Endometrial microvascular endothelial cells (primary cell): ENCODE measurements around the gene PRKCI. TPM values are rescaled to one million over a fixed set of nuclear protein-coding genes. Genes with fewer than 3 reads are reported as not detected.
"Not testable (repeated sequence)": the region's sequence is repeated elsewhere in the genome, so short reads cannot be mapped to it uniquely, and the experiment has no call there.

Source experiments
- in situ Hi-C: cut with HindIII; loops from 2 replicates; pipeline ENCODE4 v1.10.0; 2017; ENCODE audit warnings: low sequenced_read_pairs, low pct_unique_long_range_greater_than_20kb; ENCODE audit errors: inconsistent ontology term
- total RNA-seq: library from RNA; depleted of rRNA; stranded (reverse); fragments of >200 nt; gene quantifications from one replicate; pipeline ENCODE4 v1.2.3, GENCODE V29; 2015; ENCODE audit errors: inconsistent ontology term

Gene PRKCI
- total RNA-seq, 1 donor from 2014 or later = 29.4 TPM

DNA sequence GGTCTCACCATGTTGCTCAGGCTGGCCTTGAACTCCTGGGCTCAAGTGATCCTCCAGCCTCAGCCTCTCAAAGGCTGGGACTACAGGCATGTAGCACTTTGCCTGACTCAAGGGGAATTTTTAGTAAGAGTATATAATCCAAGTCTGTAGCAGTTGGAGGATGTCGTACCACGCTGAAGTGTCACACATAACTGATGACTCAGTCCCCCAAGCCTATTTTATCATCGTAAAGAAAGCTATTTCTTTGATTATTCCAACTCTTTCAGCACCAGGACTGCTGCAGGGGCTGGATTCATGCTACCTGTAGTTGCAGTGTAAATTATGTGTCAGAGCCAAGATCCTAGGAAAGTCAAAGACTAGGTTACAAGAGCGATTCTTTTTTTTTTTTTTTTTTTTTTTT, 1.4 kb upstream of the PRKCI start:
- in situ Hi-C loops = loop anchor here (10.0 kb wide), 1 partner anchor 634 kb away; no protein-coding TSS in a partner anchor

DNA sequence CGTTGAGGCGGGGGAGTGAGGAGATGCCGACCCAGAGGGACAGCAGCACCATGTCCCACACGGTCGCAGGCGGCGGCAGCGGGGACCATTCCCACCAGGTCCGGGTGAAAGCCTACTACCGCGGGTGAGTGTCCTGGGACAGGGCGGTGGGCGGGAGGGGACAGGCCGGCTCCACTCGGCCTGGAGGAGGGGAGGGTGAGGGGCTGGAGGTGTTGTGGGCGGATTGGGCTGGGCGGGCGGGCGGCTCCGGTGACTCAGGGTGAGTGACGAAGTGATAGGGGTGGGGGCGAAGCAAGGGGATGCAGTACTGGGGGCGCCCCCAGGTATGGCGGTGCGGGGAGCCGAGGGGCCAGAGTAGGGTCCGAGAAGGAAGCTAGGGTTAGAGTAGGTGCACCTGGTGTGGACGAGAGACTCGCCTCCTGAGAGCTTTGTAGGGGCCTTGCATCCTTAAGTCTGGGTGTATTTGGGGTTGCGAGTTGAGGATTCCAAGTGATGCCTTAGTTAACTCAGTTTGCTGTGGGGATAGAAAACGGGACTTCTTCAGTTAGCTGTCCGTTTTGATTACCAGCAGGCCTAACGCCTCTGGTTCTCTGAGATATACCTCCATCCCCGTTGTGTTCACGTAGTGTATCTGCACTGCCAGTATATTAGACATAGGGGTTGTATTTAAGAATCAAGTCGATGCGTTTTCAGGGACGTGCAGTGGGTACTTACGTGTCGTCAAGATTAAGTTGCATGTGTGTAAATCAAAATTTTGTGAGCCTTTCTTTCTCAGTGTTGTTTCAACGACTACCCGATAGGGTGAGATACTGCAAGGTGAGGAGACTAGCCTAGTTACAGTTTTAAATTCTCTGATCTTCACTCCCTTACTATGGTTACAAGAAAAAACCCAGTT, 670 bp downstream of the PRKCI start:
- in situ Hi-C loops = loop anchor here (10.0 kb wide), 1 partner anchor 632 kb away; no protein-coding TSS in a partner anchor

DNA sequence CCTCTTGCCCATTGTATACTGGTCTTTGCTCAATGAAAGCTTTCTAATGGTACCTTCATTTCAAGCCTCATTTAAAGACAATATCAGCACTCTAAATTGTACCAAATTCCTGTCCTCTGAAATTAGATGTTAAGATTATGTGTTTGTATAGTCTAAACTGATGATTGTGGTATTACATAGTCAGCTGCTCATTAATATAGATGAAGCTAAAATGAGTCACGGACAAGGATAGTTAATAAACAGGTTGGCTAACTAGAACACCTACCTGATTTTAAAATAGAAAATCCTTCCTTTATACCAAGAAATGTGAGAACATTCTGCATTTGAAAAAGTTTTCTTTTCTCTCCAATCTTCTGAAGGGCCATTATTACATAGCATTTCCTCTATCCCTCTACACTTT, 2.9 kb downstream of the PRKCI start:
- in situ Hi-C loops = loop anchor here (10.0 kb wide), 1 partner anchor 630 kb away; no protein-coding TSS in a partner anchor

DNA sequence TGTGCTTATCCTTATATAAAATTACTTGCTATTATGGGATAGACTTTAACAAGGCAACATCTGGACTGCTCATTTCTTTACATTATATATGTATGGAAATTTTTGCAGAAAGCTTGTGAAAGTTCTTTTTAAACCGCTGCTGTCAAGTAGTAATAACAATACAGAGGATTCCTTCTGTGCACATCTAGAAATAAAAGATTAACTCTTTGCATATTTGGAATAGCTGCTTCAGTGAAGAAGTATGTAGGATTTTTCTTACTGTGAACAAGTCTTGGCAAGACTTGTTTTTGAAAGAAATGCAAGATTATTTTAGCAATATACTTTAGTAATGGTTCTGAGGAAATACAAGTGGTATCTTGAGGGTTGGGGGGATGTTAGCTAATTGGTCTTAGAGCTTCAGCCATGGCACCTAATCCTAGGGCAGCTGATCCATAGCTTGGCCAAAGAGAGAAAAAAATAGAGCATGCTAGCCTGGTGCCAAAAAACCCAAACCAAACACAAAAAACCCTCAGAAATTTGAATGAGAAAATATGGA, 4.3 kb downstream of the PRKCI start:
- in situ Hi-C loops = loop anchor here (10.0 kb wide), 1 partner anchor 628 kb away; no protein-coding TSS in a partner anchor

DNA sequence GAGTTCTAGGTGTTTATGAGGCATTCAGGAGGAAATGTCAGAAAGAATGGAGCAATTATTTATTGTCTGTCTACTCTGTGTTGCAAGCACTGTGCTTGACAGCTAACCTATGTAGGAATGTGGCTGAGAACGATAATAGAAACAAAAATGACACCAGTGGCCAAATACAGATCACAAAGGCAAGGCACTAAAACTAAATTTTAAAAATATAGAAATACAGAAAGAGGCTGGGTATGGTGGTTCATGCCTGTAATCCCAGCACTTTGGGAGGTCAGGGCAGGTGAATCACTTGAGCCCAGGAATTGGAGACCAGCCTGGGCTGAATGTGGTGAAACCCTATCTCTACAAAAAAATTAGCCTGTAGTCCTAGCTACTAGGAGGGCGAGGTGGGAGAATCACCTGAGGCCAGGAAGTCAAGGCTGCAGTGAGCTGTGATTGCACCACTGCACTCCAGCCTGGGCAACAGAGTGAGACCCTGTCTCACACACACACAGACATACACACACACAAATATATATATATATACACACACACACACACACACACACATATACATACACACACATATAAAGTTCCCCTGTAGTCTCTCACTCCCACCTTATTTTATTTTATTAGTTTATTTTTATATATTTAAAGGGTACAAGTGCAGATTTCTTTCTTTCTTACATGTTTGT, 6.0 kb downstream of the PRKCI start:
- in situ Hi-C loops = loop anchor here (10.0 kb wide), 1 partner anchor 627 kb away; no protein-coding TSS in a partner anchor

DNA sequence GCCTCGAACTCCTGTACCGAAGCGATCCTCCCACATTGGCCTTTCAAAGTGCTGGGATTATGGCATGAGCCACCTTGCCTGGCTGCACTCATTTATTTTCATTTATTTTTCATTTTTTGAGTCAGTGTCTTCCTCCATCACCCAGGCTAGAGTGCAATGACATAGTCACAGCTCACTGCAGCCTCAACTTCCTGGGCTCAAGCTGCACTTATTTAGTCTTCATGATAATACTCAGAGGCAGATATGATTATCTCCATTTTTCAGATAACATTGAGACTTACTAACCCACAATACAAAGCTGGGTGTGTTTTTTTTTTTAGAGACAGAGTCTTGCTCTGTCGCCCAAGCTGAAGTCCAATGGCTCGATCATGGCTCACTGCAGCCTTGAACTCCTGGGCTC, 10.0 kb downstream of the PRKCI start:
- in situ Hi-C loops = no loop called here

DNA sequence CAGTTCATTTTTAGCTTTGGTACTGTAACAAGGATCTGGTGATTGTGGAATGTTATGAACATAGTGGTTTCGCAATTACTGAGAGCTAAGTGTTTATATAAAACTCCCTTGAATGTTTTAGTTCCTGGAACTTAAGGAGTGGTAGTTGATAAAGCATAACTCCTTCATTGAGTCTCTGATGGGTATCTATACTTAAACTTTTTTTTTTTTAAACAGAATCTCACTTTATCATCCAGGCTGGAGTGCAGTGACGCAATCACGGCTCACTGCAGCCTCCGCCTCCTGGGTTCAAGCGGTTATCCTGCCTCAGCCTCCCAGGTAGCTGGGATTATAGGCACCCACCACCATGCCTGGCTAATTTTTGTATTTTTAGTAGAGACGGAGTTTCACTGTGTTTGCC, 11.3 kb downstream of the PRKCI start:
- in situ Hi-C loops = no loop called here

DNA sequence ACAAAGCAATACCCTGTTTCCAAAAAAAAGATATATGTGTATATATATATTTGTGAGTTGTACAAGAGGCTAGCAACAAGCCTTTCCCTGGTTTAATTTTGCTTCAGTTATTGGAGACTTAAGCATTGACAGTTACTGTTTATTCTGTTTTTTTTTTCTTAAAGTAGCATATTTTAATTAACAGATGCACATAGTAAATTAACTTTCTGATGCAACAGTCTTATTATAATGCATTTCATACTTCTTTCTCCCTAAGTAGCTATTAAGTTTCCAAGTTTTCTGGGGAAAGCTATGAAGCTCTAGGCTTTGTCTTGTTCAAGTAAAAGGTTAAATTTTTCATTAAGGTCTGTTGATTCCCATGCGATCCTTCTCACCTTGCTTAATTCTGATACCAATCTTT, 17.9 kb downstream of the PRKCI start:
- in situ Hi-C loops = no loop called here

DNA sequence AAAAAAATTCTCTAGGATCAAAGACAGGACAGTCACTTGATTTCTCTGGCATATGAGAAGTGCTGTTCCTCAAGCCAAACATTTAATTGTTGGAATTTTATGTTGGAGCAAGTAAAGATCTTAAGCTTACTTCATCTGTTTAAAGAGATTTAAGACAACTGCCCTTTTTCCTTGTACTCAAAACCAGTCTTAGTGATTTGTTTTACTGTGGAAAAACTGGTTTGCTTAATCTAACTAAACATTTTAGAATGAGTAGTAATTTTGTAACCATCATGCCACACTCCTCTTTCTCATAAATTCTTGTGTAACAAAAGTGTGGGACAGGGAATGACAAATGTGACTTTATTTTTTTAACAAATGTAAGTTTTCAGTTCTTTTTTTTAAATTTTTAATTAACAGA, 18.4 kb downstream of the PRKCI start:
- in situ Hi-C loops = no loop called here

DNA sequence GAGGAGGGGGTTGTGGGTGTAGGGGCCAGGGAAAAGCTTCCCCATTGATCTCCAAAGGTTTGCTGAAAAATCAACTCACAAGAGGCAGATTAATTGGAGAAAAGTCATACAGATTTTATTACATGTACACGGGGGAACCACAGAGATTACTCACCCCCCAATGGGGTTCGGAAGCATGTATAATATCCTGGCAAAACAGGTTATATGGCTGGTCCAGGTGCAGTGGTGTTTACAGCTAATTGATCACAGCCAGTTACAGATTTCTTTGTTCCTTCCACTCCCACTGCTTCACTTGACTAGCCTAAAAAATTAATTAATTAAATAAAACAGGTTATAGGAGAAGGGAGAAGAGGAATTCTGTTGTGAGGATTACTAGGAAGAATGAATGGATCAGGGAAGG, 22.4 kb downstream of the PRKCI start:
- in situ Hi-C loops = no loop called here

DNA sequence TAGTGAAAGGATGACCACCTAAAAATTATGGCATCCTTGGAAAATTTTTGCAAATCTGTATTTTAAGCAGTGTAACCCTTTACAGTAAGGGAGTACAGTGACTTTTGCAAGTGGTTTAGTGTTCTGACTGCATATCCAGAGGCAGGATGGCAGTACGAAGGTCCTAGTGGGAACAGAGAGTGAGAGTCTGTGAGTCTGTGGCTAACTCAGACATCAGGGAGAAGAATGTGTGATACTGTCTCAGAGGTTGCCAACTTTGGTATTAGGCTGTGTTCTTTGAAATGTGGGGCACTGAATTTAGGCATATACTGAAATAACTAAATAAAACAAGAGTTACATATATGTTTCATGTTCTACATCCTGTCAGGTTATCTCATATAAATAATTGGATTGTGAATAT, 25.7 kb downstream of the PRKCI start:
- in situ Hi-C loops = no loop called here

DNA sequence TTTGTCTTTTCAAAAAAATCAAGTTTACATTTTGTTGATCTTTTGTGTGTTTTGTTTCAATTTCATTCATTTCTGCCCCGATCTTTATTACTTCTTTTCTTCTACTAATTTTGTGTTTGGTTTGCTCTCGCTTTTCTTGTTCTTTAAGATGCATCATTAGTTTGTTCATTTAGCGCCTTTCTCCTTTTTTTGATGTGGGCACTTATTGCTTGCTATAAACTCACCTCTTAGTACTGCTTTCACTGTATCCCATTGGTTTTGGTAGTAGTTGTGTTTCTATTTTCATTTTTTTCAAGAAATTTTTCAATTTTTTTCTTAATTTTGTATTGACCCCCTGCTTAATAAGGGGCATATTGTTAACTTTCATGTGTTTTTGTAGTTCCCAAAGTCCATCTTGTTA, 34.4 kb downstream of the PRKCI start:
- in situ Hi-C loops = no loop called here

DNA sequence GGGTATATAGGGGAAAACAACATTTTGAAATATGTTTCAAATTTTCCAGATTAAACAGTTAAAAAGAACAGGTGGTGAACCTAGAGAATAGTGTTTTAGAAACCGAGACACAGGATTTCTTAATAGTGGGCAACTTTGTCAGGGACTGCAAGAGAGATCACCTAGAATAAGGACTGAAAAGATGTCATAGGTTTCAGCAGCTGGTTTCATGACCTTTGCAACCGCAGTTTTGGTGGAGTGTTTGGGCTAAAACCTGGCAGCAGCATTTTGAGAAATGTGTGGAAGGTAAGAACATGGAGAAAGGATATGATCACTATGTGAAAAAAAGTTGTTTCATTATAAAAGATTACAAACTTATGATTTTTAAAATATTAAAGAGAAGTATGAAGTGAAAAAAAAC, 34.9 kb downstream of the PRKCI start:
- in situ Hi-C loops = no loop called here

DNA sequence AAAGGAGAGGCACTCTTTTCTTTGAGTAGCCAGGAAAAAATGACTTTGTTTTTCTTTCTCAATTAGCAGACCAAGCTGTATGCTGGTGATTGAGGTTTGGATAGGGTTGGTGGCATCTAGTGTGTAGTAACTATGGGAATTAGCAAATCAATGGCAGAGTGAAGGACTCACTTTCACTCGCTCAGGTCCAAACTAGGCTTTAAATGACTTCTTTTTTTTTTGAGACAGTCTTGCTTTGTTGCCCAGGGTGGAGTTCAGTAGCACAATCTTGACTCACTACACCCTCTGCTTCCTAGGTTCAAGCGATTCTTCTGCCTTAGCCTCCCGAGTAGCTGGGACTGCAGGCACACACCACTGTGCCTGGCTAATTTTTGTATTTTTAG, 35.9 kb downstream of the PRKCI start:
- in situ Hi-C loops = no loop called here

DNA sequence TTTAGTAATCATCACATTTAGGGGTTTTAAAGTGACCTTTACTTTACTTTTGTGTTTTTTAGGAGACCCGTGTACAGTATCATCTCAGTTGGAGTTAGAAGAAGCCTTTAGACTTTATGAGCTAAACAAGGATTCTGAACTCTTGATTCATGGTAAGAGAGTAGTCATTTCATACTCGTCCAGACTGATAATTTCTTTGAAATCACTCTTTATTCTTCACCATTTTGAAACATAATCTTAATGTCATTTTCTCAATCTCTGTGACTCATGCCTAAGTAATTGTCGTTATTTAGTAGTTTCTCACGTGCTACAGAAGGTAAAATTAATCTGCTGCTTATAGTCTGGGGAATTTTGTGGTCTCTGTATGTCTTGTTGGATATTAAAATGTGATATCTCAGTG, 37.7 kb downstream of the PRKCI start:
- in situ Hi-C loops = no loop called here

DNA sequence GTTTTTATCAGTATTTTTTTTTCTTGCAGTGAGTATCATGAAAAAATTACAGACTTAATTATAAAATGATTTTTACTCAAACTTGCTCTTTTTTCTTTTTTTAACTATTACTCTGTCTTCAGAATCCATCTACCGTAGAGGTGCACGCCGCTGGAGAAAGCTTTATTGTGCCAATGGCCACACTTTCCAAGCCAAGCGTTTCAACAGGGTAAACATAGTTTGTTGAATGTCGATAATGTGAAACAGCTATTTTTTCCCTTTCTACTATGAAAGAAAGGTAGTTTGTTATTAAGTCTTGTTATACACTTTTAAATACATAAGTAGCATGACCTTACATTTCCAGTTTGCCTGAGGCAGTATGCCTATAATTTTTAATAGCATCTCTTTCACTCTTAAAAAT, 45.6 kb downstream of the PRKCI start:
- in situ Hi-C loops = no loop called here

DNA sequence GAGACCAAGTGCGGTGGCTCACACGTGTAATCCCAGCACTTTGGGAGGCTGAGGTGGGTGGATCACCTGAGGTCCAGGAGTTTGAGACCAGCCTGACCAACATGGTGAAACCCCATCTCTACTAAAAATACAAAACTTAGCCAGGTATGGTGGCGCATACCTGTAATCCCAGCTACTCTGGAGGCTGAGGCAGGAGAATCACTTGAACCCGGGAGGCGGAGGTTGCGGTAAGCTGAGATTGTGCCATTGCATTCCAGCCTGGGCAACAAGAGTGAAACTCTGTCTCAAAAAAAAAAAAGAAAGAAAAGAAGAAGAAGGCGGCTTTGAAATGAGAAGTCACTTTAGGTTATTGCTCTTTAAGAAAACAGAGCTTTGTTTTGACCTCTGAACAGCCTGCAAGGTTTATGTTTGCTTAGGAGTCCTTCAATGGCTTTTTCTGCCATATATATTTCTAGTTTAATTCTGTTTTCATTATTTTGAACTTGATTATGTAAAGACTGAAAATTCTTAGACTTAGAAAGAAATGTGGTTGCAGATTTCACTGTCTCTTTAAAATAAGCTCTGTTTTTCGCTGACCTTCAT, 47.5 kb downstream of the PRKCI start:
- in situ Hi-C loops = not testable (repeated sequence)

DNA sequence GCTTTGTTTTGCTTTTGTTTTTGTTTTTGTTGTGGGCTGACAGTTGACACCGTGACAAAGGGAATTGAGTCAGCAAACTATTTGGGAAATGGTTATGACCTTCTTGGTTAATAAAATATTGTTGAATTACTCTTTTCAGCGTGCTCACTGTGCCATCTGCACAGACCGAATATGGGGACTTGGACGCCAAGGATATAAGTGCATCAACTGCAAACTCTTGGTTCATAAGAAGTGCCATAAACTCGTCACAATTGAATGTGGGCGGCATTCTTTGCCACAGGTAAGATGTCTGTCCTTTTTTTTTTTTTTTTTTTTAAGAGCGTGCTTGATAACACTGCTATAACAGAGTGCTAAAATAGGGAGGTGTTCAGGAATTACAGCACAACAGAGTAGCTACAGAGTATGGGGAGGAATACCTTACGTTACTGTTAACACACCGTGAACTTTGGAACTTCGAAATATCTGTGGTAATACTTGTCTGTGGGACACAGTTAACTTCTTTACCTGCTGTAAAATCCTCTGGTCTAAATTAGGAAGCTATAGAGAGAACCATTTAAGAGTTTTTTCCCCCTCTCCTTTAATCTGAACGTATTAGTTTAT, 48.2 kb downstream of the PRKCI start:
- in situ Hi-C loops = no loop called here

DNA sequence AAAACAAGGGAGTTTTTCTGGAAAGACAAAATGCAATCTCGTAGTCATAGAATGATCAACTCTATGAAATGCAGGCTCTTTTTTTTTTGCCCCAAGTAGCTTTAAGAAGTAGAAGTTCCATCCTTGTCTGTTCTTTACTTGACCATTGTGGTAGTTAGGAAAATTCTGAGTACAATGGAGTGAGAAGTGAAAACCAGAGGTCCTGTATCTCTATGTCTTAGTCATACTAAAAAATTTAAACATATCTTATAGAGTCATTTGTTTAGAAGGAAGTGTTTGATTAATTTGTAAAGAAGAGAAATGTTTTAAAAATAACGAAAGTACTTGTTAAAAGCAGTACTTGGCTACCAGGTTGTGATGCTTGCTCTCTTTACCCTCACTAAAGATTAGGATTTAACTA, 52.4 kb downstream of the PRKCI start:
- in situ Hi-C loops = no loop called here
